Measurements from ENCODE around the gene KLHL11. TPM values are rescaled to one million over a fixed set of nuclear protein-coding genes. Genes with fewer than 3 reads are reported as not detected.
"Not testable (repeated sequence)": the region's sequence is repeated elsewhere in the genome, so short reads cannot be mapped to it uniquely, and the experiment has no call there.

KLHL11 gene
- total RNA-seq, 1 donor from 2014 or later: 24.7 TPM

DNA sequence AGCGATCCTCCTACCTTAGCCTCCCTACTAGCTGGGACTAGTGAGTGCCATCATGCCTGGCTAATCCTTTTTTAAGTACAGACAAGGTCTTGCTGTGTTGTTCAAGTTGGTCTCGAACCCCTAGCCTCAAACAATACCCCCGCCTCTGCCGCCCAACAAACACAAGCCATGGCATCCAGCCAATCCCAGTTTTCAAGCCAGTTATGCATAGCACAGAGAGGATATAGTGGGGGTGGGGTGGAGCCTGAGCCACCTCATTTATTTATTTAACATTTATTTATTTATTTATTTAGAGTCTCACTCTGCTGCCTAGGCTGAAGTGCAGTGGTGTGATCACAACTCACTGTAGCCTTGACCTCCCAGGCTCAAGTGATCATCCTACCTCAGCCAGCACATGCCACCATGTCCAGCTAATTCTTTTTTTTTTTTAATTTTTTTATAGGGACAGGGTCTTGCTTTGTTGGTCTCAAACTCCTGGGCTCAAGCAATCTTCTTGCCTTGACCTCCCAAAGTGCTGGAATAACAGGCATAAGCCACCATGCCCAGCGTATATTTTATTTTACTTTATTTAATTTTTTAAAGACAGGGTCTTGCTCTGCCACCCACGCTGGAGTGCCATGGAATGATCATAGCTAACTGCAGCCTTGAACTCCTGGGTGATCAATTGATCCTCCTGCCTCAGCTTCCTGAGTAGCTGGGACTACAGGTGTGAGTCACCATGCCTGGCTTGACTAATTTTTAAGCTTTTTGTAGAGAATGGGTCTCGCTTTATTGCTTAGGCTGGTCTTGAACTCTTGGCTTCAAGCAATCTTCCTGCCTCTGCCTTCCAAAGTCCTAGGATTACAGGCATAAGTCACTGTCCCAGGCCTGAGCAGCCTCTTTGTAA, 26.2 kb upstream of the KLHL11 start:
- DNase-seq (ENCODE audit: low read depth, low spot score): no peak

DNA sequence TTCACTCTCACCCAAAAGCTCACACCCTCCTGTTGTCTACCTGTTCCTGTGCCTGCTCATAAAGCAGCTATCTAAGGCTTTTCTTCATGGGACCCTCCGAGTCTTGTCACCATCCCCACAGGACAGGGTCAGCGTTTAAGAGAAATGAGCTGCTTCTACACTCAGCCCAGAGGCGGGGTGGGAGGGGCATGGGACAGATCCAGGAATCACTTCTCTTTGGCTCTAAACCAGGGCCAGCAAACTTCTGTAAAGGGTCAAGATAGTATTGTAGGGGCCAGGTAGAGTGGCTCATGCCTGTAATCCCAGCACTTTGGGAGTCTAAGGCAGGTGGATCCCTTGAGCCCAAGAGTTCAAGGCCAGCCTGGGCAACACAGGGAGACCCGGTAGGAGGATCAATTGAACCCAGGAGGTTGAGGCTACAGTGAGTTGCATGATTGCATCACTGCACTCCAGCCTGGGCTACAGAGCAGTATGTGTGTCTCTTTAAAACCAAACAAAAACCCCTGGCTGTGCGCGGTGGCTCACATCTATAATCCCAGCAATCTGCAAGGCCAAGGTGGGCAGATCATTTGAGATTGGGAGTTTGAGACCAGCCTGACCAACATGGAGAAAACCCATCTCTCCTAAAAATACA, 23.2 kb upstream of the KLHL11 start:
- no peak for DNase-seq (ENCODE audit: low read depth, low spot score)

DNA sequence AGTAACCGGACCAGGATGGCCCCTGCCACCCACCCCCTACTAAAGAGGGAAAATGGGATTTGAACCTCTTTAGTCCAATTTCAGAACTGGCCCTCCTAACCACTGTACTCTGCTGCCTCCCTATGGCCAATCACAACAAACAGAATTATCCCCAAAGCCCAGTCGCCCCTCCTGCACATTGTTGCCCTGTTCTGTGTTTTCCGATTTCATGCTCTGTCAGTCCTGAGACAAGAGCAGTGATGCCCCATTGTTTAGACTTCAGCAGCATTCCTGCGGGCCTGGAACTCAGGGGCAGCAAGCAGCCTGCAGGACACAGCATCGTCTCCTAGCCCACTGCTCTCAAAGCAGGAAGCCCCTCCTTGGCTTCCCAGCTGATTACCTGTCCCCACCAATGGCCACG, 20.5 kb upstream of the KLHL11 start:
- DNase-seq (ENCODE audit: low read depth, low spot score): no peak

DNA sequence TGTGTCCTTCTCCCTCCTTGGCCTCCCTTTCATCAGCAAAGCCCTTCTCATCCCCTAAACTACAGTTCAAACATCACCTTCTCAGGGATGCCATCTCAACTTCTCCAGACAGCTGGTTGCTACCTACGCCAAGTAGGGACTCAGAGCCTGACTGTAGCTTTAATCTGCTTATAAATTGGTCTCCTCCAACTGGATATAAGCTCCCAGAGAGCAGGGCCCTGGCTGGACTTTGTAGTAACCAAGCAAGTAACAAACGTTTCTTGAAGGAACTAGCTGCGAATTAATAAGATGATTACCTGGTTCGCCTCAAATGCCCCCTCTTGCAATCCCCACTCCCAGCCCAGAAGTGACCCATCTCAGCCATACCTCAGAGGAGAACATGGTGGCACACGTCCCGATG, 17.5 kb upstream of the KLHL11 start:
- DNase-seq (ENCODE audit: low read depth, low spot score): no peak

DNA sequence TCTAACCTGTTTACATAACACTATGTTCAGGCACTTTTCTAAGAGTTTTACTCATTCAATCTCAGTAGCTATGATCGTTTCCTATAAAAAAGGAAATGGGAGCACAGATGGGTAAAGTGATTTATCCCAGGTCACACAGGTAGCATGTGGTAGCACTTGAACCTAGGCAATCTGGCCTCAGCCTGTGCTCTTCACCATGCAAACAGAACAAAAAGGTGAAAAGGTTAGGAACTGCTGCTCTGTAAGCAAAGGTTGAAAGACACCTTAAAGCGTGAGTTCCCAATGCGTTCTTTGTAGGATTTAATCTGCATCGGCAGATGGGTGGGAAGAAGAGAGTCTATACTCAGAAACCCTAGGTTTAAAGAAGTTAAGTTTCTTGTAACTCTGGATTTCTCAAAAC, 14.9 kb upstream of the KLHL11 start:
- DNase-seq (ENCODE audit: low read depth, low spot score): no peak

DNA sequence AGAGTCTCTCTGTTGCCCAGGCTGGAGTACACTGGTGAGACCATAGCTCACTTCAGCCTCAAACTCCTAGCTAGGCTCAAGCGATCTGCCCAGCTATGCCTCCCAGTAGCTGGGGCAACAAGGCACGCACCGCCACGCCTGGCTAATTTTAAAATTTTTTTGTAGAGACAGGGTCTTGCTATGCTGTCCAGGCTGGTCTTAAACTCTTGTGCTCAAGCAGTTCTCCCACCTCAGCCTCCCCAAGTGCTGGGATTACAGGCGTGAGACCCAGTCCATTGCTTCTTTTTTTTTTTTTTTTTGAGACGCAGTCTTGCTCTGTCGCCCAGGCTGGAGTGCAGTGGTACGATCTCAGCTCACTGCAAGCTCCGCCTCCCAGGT, 9.1 kb upstream of the KLHL11 start:
- not testable (repeated sequence) for DNase-seq (ENCODE audit: low read depth, low spot score)

DNA sequence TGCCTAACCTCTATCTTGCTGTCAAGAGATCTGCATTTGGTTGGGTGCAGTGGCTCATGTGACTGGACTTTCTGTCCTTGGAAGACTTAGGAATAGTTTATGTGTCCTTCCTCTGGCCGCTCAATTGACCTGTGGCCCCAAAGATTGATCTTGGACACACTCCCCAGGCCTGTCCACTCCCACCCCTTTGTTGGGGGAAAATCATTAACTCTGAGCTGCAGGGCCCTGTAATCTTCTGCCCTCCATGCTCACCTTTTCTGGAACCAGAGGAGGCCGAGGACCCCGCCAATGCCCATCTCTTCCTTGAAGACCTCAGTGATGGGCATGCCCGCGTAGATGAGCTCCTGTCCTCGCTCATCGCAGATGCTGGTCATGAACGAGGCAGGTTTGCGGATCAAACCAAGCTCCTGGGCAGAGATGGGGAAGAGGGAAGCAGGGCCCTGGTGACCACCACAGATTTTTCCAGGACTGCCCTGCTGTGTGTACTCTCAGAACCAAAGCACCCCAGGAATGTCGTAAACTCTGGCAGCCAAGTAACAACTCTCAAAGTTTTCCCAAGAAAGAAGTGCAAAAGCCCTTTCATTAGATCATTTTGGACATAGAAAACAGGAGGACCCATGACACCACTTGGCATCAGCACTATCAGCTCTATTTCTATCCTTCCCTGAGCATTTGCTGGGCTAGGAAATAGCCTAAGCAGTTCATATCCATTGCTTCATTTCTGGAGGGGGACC, 8.5 kb upstream of the KLHL11 start:
- no peak for DNase-seq (ENCODE audit: low read depth, low spot score)

DNA sequence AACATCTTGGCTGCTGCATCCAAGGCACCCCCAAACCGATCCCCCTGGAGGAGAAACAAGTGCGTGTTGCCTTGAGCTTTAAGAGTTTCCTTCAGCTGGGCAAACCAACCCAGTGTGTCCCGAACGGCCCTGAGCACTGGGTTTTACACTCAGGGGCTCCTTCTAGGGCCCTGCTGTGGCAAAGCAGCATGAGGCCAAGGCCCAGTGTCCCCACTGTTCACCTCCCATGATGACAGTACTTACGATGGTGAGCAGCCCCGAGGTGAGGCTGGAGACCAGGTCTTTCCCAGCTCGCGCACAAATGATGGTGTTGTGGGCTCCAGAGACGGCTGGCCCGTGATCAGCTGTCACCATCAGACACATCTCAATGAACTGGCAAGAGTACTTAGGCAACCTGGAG, 6.6 kb upstream of the KLHL11 start:
- DNase-seq (ENCODE audit: low read depth, low spot score): no peak

DNA sequence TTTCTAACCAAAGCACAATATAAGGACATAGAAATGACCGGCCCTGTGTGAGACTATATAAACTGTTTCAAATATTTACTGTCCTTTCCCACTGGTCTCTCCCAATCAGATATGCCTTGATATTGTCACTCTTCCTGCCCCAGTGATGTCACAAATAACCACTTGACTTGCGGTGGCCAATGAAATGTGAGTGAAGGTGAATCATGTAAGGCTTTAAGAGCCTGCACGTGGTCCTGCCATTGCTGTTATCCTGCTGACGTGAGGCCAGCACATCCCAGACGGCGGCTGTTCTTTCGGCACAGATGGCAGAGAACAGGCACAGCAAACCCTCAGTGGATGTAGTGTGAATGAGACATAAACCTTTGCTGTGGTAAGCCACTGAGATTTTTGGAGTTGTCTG, 5.4 kb upstream of the KLHL11 start:
- no peak for DNase-seq (ENCODE audit: low read depth, low spot score)

DNA sequence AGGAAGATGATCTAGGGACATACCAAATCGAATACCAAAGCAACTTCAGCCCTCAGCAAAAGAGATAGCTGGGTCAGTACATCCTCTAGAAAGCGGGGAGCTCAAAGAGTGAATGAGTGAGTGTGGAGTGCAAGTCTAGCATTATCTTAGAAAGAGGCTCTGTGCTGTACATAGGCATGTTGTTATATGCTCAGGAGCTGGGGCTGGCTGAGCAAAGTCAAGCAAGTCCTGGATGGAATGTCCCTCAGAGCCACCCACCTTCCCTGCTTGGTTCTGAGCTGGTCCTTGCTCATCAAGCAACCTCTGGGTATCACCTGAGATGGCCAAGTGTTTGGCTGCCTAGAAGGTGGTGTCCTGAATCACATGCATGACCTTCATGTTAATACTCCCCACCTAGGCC, 4.9 kb upstream of the KLHL11 start:
- DNase-seq (ENCODE audit: low read depth, low spot score): no peak

DNA sequence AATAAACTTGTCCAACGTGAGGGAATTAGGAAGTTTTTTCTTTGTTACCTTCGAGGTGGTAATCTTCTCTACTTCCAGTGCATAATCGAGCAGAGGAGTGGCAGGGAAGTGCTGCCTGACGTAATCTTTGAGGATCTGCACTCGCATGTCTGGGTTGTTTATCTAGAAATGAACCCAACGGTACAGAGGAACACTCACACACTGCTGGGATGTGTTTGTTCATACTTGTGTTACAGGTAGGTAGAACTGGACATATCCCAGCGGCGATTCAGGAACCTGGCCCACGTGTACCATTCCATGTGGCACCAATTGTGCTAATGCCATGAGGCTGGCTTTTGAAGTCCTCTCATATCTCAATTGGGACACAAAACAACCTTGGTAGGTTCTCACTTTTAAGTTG, 4.2 kb upstream of the KLHL11 start:
- no peak for DNase-seq (ENCODE audit: low read depth, low spot score)

DNA sequence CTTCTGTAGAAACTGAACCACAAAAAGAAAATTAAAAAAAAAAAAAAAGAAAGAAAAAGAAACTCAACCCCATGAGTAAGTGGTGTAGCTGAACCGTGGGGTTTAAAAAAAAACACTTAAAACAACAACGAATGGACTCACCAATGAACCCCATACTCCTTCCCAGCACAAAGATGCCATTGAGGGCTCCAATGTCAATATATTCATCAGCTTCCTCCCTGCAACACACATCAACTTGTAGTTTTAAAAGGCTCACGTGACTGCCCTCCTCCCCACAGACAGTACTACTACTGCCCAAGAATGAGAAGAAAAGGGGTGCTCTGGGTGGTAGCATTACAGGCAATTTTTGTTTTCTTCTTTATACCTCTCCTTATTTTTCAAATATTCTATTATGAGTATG, 3.3 kb upstream of the KLHL11 start:
- no peak for DNase-seq (ENCODE audit: low read depth, low spot score)

DNA sequence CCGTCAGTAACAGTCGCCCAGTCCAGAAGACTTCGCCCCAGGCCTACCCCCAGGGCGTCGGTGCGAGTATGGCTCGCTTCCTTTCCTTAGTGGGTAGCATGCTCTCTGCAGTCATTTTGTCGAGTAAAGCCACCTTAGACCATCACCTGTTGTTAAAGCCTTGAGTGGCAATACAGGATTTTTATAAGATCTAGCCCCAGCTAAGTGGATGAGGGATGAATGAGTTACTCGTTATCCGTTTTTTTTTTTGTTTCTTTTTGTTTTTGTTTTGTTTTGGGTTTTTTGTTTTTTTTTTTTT, 322 bp upstream of the KLHL11 start:
- no peak for DNase-seq (ENCODE audit: low read depth, low spot score)

DNA sequence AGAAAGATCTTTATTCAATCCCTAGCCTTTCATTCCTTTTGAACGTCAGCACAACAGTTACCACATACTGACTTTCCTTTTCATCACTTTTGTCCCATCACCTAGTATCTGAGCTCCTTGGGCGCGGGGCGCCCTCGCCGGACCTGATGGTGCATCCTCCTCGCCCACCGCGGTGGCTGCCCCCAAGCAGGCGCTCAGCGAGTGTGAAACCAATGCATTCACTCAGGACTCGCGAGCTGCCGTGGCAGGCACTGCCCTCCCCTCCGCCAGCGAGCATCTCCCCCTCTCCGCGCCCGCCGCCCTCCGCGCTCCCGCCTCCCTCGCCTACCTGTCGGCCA, 756 bp downstream of the KLHL11 start:
- DNase-seq (ENCODE audit: low read depth, low spot score): no peak

DNA sequence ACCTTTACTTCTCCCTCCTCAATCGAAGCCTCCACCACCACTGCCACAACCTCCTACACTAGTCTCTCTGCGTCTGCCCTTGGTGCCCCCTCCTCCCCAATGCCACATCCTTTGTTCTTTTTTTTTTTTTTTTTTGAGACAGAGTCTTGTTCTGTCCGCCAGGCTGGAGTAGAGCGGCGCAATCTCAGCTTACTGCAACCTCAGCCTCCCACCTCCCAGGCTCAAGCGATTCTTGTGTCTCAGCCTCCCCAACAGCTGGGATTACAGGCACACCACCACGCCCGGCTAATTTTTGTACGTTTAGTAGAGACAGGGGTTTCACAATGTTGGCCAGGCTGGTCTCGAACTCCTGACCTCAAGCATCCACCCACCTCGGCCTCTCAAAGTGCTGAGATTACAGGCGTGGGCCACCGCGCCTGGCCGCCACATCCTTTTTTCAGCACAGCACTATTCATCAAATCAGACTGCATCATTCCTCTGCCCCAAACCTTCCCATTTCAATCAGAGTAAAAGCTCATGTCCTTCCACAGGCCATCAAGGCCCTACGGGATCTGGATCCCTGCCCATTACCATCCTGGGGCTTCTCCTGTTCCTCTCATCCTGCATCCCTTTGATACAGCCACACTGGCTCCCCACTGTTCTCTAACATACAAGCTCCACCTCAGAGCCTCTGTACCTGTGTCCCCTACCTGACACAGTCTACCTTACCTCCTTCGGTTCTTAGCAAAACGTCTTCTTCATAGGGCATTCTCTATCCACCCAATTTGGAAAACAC, 2.0 kb downstream of the KLHL11 start:
- no peak for DNase-seq (ENCODE audit: low read depth, low spot score)

DNA sequence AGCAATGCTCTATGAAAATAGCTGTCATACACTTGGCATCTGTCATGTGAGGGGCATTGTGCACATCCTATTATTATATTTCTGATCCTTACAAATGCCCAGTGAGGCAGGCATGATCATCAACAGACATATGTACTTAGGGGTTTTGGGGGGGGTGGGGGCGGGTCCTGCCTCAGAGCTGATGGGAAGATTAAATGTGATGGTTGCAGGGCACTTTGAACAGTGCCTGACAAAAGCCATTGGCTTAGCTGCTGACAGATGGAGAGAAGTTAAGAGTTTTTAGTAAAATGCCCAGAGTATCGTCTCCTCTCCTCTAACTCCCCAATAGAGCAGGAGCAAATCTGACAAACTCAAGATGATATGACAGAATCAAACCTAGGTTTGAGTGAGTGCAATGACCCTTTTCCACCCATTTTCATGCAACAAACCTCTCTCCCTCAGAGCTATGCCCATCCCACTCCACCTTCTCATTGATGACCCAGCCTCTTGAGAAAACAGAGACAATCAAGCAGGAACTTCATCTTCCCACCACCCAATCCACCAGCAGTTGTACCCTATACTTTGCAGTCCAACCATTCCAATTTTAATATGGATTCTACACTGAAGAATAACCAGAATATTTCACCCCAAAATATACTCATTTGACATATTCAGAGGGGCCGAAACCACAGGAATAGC, 4.8 kb downstream of the KLHL11 start:
- no peak for DNase-seq (ENCODE audit: low read depth, low spot score)

DNA sequence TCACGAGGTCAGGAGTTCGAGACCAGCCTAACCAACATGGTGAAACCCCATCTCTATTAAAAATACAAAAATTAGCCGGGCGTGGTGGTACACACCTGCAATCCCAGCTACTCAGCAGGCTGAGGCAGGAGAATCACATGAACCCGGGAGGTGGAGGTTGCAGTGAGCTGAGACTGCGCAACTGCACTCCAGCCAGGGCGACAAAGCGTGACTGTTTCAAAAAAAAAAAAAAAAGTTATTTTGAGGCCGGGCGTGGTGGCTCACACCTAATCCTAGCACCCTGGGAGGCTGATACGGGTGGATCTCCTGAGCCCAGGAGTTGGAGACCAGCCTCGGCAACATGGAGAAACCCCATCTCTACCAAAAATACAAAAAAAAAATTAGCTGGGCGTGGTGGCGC, 13.8 kb downstream of the KLHL11 start:
- not testable (repeated sequence) for DNase-seq (ENCODE audit: low read depth, low spot score)

DNA sequence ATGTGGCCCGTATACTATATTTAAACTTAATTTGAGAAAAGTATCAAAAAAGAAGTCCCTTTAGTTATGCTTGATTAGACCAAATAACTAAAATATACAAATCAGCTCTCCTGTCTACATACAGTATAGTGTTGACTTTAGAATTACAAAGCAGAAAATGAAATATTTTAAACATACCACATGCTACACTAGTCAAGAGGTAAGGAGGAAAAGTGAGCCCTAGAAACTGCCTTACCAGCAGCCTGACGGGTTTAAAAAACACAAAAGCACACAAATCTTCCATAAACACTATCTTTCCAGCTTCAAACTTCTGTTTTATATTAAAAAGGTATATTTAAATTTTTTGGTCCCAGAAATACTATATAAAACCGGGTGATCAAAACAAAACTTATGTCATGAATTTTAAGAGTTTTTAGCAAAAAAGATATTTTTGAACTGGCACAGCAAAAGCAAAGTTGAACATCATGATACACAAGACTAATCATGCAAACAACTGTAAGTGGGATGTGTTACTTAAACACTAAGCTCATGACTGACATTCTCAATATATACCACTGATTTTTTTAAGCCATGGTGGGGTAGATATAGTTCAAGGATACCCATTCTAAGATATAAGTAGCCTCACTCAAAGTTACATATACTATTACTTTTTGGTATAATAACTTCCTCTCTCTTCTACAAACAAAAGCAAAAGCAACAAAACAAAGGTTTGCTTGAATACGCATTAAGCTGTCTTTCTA, 15.8 kb downstream of the KLHL11 start:
- no peak for DNase-seq (ENCODE audit: low read depth, low spot score)

DNA sequence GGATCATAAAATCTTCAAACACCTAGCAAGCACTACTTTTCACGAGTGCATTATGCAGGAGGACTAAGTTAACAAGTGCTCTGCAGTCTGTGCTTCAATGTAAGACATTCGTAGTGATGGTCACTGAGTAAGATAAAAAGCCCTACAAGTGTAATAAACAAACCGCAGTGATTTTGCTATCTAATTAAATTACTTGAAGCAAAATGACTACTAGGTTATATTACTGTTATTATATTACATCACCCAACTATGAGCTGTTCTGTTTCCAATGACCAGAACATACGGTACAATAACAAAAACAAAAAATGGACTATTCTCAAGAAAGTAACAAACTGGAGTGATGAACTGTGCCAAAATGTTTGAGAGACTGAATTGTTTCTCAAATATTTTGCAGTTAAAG, 16.4 kb downstream of the KLHL11 start:
- no peak for DNase-seq (ENCODE audit: low read depth, low spot score)

DNA sequence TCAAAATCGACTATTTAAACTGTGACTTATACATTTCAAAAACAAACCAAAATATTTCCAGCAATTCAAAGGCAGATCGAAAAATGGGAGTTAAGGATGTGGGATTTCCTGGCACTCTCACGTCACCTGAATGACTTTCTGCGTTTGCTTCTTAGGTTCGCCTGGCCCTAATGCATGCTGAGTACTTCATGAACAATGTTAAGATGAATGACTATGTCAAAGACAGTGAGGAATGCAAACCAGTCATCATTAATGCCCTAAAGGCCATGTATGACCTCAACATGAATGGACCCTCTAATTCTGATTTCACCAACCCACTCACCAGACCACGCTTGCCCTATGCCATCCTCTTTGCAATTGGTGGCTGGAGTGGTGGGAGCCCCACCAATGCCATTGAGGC, 20.3 kb downstream of the KLHL11 start:
- DNase-seq (ENCODE audit: low read depth, low spot score): no peak

DNA sequence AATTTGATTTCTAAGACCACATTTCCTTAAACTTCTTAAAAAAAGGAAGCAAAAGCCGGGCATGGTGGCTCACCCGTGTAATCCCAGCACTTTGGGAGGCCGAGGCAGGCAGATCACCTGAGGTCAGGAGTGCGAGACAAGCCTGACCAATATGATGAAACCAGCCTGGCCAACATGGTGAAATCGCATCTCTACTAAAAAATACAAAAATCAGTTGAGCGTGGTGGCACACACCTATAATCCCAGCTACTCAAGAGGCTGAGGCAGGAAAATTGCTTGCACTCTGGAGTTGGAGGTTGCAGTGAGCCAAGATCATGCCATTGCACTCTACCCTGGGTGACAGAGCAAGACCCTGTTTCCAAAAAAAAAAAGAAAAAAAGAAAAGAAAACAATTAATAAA, 24.4 kb downstream of the KLHL11 start:
- not testable (repeated sequence) for DNase-seq (ENCODE audit: low read depth, low spot score)
